Neuronal stem cell (in vitro differentiated cells): ENCODE measurements around the gene CACNA1A.

ENCODE experiments used
- DNase-seq: peaks from one replicate; pipeline ENCODE4 v3.0.0-alpha.2; 2013; ENCODE audit warnings: low spot score
- H2AFZ ChIP-seq: one replicate; pipeline ENCODE4 v1.6.1; 2013; ENCODE audit warnings: mild to moderate bottlenecking, low read length, inconsistent platforms
- H2AK5ac ChIP-seq: 2 replicates; pipeline ENCODE4 v1.6.1; 2013; ENCODE audit warnings: low read depth, mild to moderate bottlenecking, inconsistent platforms, low read length, moderate library complexity, mixed read lengths
- H2BK120ac ChIP-seq: 2 replicates; pipeline ENCODE4 v1.6.1; 2013; ENCODE audit warnings: low read depth, mild to moderate bottlenecking, inconsistent platforms, low read length, moderate library complexity, mixed read lengths
- H2BK12ac ChIP-seq: one replicate; pipeline ENCODE4 v1.6.1; 2013; ENCODE audit warnings: low read length, inconsistent platforms
- H2BK15ac ChIP-seq: 2 replicates; pipeline ENCODE4 v1.6.1; 2013; ENCODE audit warnings: mild to moderate bottlenecking, low read length, inconsistent platforms, mixed read lengths
- H2BK5ac ChIP-seq: one replicate; pipeline ENCODE4 v1.6.1; 2013; ENCODE audit warnings: inconsistent platforms, mild to moderate bottlenecking, low read length, moderate library complexity
- H3K14ac ChIP-seq: one replicate; pipeline ENCODE4 v1.6.1; 2013; ENCODE audit warnings: low read length, inconsistent platforms
- H3K18ac ChIP-seq: 2 replicates; pipeline ENCODE4 v1.6.1; 2013; ENCODE audit warnings: low read length, inconsistent platforms
- H3K23ac ChIP-seq: 2 replicates; pipeline ENCODE4 v1.6.1; 2013; ENCODE audit warnings: low read depth, mild to moderate bottlenecking, mixed read lengths, low read length, inconsistent platforms; ENCODE audit not compliant: poor library complexity
- H3K27ac ChIP-seq: replicated peaks from 3 replicates; pipeline ENCODE4 v1.5.1; 2013; ENCODE audit warnings: low read length, inconsistent platforms
- H3K27me3 ChIP-seq, 3 experiments: 2 replicates each; pipeline ENCODE4 v1.6.1; 2013; ENCODE audit warnings: low read length in 3 of 3, mild to moderate bottlenecking in 2 of 3, inconsistent platforms in 1 of 3, low read depth in 1 of 3, mixed read lengths in 1 of 3, moderate library complexity in 1 of 3; ENCODE audit not compliant: control insufficient read depth in 3 of 3, insufficient read depth in 3 of 3
- H3K36me3 ChIP-seq, 2 donors: replicated peaks in 1 of 2; 2 replicates each; pipeline ENCODE4 v1.6.1; 2013; ENCODE audit warnings: low read length in 2 of 2; ENCODE audit not compliant: control insufficient read depth in 2 of 2, insufficient read depth in 2 of 2
- H3K4ac ChIP-seq: 2 replicates; pipeline ENCODE4 v1.6.1; 2013; ENCODE audit warnings: inconsistent platforms, mild to moderate bottlenecking, low read length, moderate library complexity
- H3K4me1 ChIP-seq, 2 donors: 1 replicate in 1 of 2; 2 replicates in 1 of 2; pipeline ENCODE4 v1.6.1; 2013; ENCODE audit warnings: low read length in 2 of 2, low read depth in 1 of 2; ENCODE audit not compliant: control insufficient read depth in 2 of 2, insufficient read depth in 1 of 2
- H3K4me2 ChIP-seq: one replicate; pipeline ENCODE4 v1.6.1; 2013; ENCODE audit warnings: mild to moderate bottlenecking, low read length, inconsistent platforms; ENCODE audit not compliant: insufficient read depth, poor library complexity, severe bottlenecking
- H3K4me3 ChIP-seq, 2 donors: 2 replicates each; pipeline ENCODE4 v1.5.1; 2013; ENCODE audit warnings: low read length in 2 of 2, mild to moderate bottlenecking in 2 of 2, inconsistent platforms in 1 of 2, moderate library complexity in 1 of 2
- H3K79me1 ChIP-seq: one replicate; pipeline ENCODE4 v1.6.1; 2013; ENCODE audit warnings: low read depth, mild to moderate bottlenecking, inconsistent platforms, low read length, moderate library complexity
- H3K9ac ChIP-seq: one replicate; pipeline ENCODE4 v1.6.1; 2013; ENCODE audit warnings: mild to moderate bottlenecking, low read depth, low read length, inconsistent platforms; ENCODE audit not compliant: poor library complexity
- H3K9me3 ChIP-seq, 2 donors: replicated peaks in 1 of 2; 2 replicates each; pipeline versions ENCODE3 to v1.6.1; 2013; ENCODE audit warnings: low read length in 2 of 2, mild to moderate bottlenecking in 2 of 2, inconsistent platforms in 1 of 2, low read depth in 1 of 2, mixed read lengths in 1 of 2, moderate library complexity in 1 of 2; ENCODE audit not compliant: control insufficient read depth in 2 of 2, insufficient read depth in 1 of 2
- H4K8ac ChIP-seq: one replicate; pipeline ENCODE4 v1.6.1; 2013; ENCODE audit warnings: low read depth, mild to moderate bottlenecking, inconsistent platforms, low read length, moderate library complexity
- H4K91ac ChIP-seq: one replicate; pipeline ENCODE4 v1.6.1; 2013; ENCODE audit warnings: low read length, low read depth, mild to moderate bottlenecking, inconsistent platforms; ENCODE audit not compliant: poor library complexity
- WGBS, 2 donors: extraction: QIAGEN DNeasy Blood & Tissue Kit; methylation state at CpG; one replicate each; pipeline ENCODE4 v1.1.7; 2013; ENCODE audit warnings: missing lambda C conversion rate in 2 of 2, mixed read lengths in 1 of 2; ENCODE audit not compliant: insufficient read length in 2 of 2, insufficient replicate concordance in 1 of 2; ENCODE audit errors: extremely low coverage in 2 of 2; 5-methylcytosine and 5-hydroxymethylcytosine counted together

The CACNA1A gene

GRCh38 chr19:13505761-13506470 lies 363 bp downstream of the CACNA1A start:
- peak; percentile 56 for DNase-seq
- WGBS, 2 donors = no CpG with 5 or more reads among the region's 69 CpGs
- peak overlapping the region; percentile 70 for H3K27ac ChIP-seq

DNA sequence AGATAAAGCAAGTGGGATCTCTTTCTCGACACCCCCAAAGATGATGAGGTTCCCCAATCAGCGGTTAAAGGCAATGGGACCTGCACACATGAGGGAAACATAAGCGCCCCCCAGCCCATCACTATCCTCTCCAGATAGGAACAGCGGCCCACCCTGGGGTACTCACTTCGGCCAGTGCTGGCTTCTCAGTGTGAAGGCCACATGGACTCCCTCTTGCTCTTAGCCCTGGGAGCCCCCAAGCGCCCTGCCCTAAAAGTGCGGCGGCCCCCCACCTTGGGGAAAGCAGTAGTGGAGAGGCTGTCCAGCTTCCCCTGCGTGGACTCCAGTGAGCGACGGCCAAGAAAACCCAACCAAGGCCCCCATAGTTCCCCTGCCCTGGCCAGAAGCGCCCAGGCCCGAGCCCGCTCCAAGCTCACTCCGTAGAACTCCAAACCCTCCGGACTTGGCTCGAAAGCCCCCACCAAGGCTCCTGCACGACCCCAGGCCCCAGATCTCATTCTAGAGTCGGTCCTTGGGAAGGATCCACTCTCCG lies 1.0 kb downstream of the CACNA1A start:
- Histone ChIP-seq H3K27me3 (peaks cover 0 to 70% (median 2%) of the 10 kb centered on the region in 3 experiments), H2BK120ac (peak overlapping the region; percentile 49), H3K4me2 (peak overlapping the region; percentile 57), H3K9me3 (no peaks in the 10 kb centered on the region), H3K4me1 (peaks cover 0 to 11% of the 10 kb centered on the region in 2 donors), H2AK5ac (peak overlapping the region; percentile 99), H3K4me3 (peak overlapping the region in 1 of 2 donors; percentile 75), H2BK12ac (no peak overlapping the region), H3K9ac (peak overlapping the region; percentile 36), H3K36me3 (peaks cover 0 to 3% of the 10 kb centered on the region in 2 donors), H2BK15ac (peak overlapping the region; percentile 38), H3K4ac (no peak overlapping the region), H3K14ac (peak overlapping the region; percentile 31), H2BK5ac (peak overlapping the region; percentile 75), H3K79me1 (peaks cover 1% of the 10 kb centered on the region), H2AFZ (no peak overlapping the region), H4K91ac (no peak overlapping the region), H4K8ac (no peak overlapping the region), H3K18ac (peak overlapping the region; percentile 95), H3K23ac (no peak overlapping the region), H3K27ac (no peak overlapping the region)
- WGBS, 2 donors = no CpG with 5 or more reads among the region's 20 CpGs
- DNase-seq = peak; percentile 17

More at GRCh38 chr19:13505761-13506470, 363 bp downstream of the CACNA1A start:
- H3K23ac ChIP-seq = peak overlapping the region; percentile 77
- H3K9ac ChIP-seq = peak overlapping the region; percentile 90
- peaks cover 0 to 11% of the 10 kb centered on the region in 2 donors for H3K4me1 ChIP-seq
- H2AFZ ChIP-seq = peak overlapping the region; percentile 98
- no peak overlapping the region for H4K8ac ChIP-seq
- H2BK5ac ChIP-seq = peak overlapping the region; percentile 75
- H3K27me3 ChIP-seq = peaks cover 0 to 67% (median 2%) of the 10 kb centered on the region in 3 experiments
- no peak overlapping the region for H2BK120ac ChIP-seq
- peak overlapping the region; percentile 38 to 85 for H3K4me3 ChIP-seq
- peak overlapping the region; percentile 74 for H2AK5ac ChIP-seq
- peak overlapping the region; percentile 77 for H4K91ac ChIP-seq
- no peak overlapping the region for H2BK15ac ChIP-seq
- H2BK12ac ChIP-seq = peak overlapping the region; percentile 24
- H3K79me1 ChIP-seq = peaks cover 1% of the 10 kb centered on the region
- H3K9me3 ChIP-seq = no peaks in the 10 kb centered on the region
- peak overlapping the region; percentile 99 for H3K18ac ChIP-seq
- H3K4me2 ChIP-seq = peak overlapping the region; percentile 57
- H3K14ac ChIP-seq = peak overlapping the region; percentile 25
- no peak overlapping the region for H3K4ac ChIP-seq
- H3K36me3 ChIP-seq = peaks cover 0 to 3% of the 10 kb centered on the region in 2 donors

- H2BK120ac ChIP-seq = no peak overlapping the region
- H2AFZ ChIP-seq = no peak overlapping the region
- no peak for DNase-seq
- H3K4me2 ChIP-seq = peak overlapping the region; percentile 13
- H3K36me3 ChIP-seq = peaks cover 0 to 3% of the 10 kb centered on the region in 2 donors
- no peak overlapping the region for H4K8ac ChIP-seq
- H3K4ac ChIP-seq = no peak overlapping the region
- no peak overlapping the region for H3K27ac ChIP-seq
- peaks cover 0 to 11% of the 10 kb centered on the region in 2 donors for H3K4me1 ChIP-seq
- no peak overlapping the region for H3K23ac ChIP-seq
- no peak overlapping the region for H3K4me3 ChIP-seq
- H3K9me3 ChIP-seq = no peaks in the 10 kb centered on the region
- no peak overlapping the region for H2BK5ac ChIP-seq
- no peak overlapping the region for H4K91ac ChIP-seq
- no peak overlapping the region for H2AK5ac ChIP-seq
- H2BK15ac ChIP-seq = no peak overlapping the region
- no peak overlapping the region for H3K9ac ChIP-seq
- H3K27me3 ChIP-seq = peaks cover 0 to 63% (median 0%) of the 10 kb centered on the region in 3 experiments
- H3K18ac ChIP-seq = no peak overlapping the region
- H2BK12ac ChIP-seq = no peak overlapping the region
- no peak overlapping the region for H3K14ac ChIP-seq
- H3K79me1 ChIP-seq = peaks cover 1% of the 10 kb centered on the region
- WGBS, 2 donors = no CpG with 5 or more reads among the region's 12 CpGs
These were observed 2.6 kb downstream of the CACNA1A start for GRCh38 chr19:13503570-13504235.

- Histone ChIP-seq H2BK12ac (no peak overlapping the region), H3K23ac (no peak overlapping the region), H3K36me3 (peaks cover 0 to 3% of the 10 kb centered on the region in 2 donors), H3K27me3 (peaks cover 0 to 49% (median 0%) of the 10 kb centered on the region in 3 experiments), H3K4me1 (peaks cover 0 to 9% of the 10 kb centered on the region in 2 donors), H3K14ac (no peak overlapping the region), H3K27ac (no peak overlapping the region), H3K4me3 (no peak overlapping the region), H4K91ac (no peak overlapping the region), H2BK120ac (no peak overlapping the region), H3K9me3 (no peaks in the 10 kb centered on the region), H3K4ac (no peak overlapping the region), H3K9ac (no peak overlapping the region), H2BK5ac (no peak overlapping the region), H3K4me2 (no peak overlapping the region), H2AK5ac (no peak overlapping the region), H2AFZ (no peak overlapping the region), H2BK15ac (no peak overlapping the region), H3K79me1 (peaks cover 1% of the 10 kb centered on the region), H3K18ac (no peak overlapping the region), H4K8ac (no peak overlapping the region)
- DNase-seq = no peak
- WGBS, 2 donors = no CpG with 5 or more reads among the region's 6 CpGs
These were observed 4.0 kb downstream of the CACNA1A start for GRCh38 chr19:13502231-13502630.
